Hepatocyte (in vitro differentiated cells): Measurements from ENCODE around the gene NID1. TPM values are rescaled to one million over a fixed set of nuclear protein-coding genes. Genes with fewer than 3 reads are reported as not detected.

Experiments used
- DNase-seq: peaks from one replicate; pipeline ENCODE4 v3.0.0-alpha.2; 2016; ENCODE audit warnings: low spot score
- H2AFZ ChIP-seq: fragments of 200-600 bp; sonication (generic); 2 replicates; pipeline ENCODE4 v1.6.0; 2016; ENCODE audit warnings: antibody characterized with exemption, mild to moderate bottlenecking
- H3K27ac ChIP-seq: fragments of 200-600 bp; sonication (generic); 2 replicates; pipeline ENCODE4 v1.5.1; 2016; ENCODE audit warnings: mild to moderate bottlenecking
- H3K27me3 ChIP-seq: fragments of 200-600 bp; sonication (generic); 2 replicates; pipeline ENCODE4 v1.6.1; 2016
- H3K36me3 ChIP-seq: fragments of 200-600 bp; sonication (generic); replicated peaks from 2 replicates; pipeline ENCODE4 v1.5.1; 2016; ENCODE audit warnings: low read depth; ENCODE audit not compliant: insufficient read depth
- H3K4me1 ChIP-seq: fragments of 200-600 bp; sonication (generic); 2 replicates; pipeline ENCODE4 v1.5.1; 2016; ENCODE audit warnings: mild to moderate bottlenecking, moderate library complexity; ENCODE audit not compliant: insufficient read depth
- H3K4me2 ChIP-seq: fragments of 200-600 bp; sonication (generic); 2 replicates; pipeline ENCODE4 v1.6.0; 2016
- H3K4me3 ChIP-seq: fragments of 200-600 bp; sonication (generic); 2 replicates; pipeline ENCODE4 v1.5.1; 2016; ENCODE audit warnings: mild to moderate bottlenecking
- H3K79me2 ChIP-seq: fragments of 200-600 bp; sonication (generic); 2 replicates; pipeline ENCODE4 v1.6.0; 2017; ENCODE audit warnings: mild to moderate bottlenecking
- H3K9me2 ChIP-seq: fragments of 200-600 bp; sonication (generic); replicated peaks from 2 replicates; pipeline ENCODE4 v1.6.0; 2017; ENCODE audit warnings: mild to moderate bottlenecking; ENCODE audit not compliant: insufficient read depth
- H3K9me3 ChIP-seq: fragments of 200-600 bp; sonication (generic); 2 replicates; pipeline ENCODE4 v1.5.1; 2016; ENCODE audit warnings: low read depth, mild to moderate bottlenecking
- H4K20me1 ChIP-seq: fragments of 200-600 bp; sonication (generic); 2 replicates; pipeline ENCODE4 v1.6.0; 2016; ENCODE audit warnings: mild to moderate bottlenecking; ENCODE audit not compliant: insufficient read depth, poor library complexity, severe bottlenecking
- CTCF ChIP-seq: fragments of 200-600 bp; sonication (generic); IDR thresholded peaks from 2 replicates; pipeline ENCODE4 v1.5.1; 2016; ENCODE audit warnings: antibody characterized with exemption, mild to moderate bottlenecking; ENCODE audit not compliant: poor library complexity
- EZH2 ChIP-seq: fragments of 200-600 bp; sonication (generic); IDR thresholded peaks from 2 replicates; pipeline ENCODE4 v1.6.1; 2016; ENCODE audit warnings: antibody characterized with exemption, mild to moderate bottlenecking, borderline replicate concordance
- EZH2phosphoT487 ChIP-seq: fragments of 200-600 bp; sonication (generic); IDR thresholded peaks from one replicate; pipeline ENCODE4 v1.6.1; 2018; ENCODE audit warnings: antibody characterized with exemption, mild to moderate bottlenecking, low read depth, moderate library complexity; ENCODE audit not compliant: unreplicated experiment, severe bottlenecking
- WGBS: methylation state at CpG from one replicate; pipeline ENCODE4 v1.1.6; 2016; ENCODE audit warnings: low lambda C conversion rate; ENCODE audit errors: missing lambda C conversion rate; 5-methylcytosine and 5-hydroxymethylcytosine counted together
- polyA plus RNA-seq: library from polyadenylated mRNA; unstranded; fragments of >200 nt; fragmentation: Nextera tagmentation; extraction: Ambion mirVana; gene quantifications from 2 replicates; pipeline ENCODE4 v1.2.1, GENCODE V29; 2016
- total RNA-seq: library from RNA; depleted of rRNA; stranded (reverse); fragments of >200 nt; gene quantifications from 2 replicates; pipeline ENCODE4 v1.2.3, GENCODE V29; 2014

NID1 gene
- total and polyA plus RNA-seq, 2 experiments from 2014 or later: 53.8 to 72.8 TPM

- Histone ChIP-seq H3K36me3 (no peaks in the 10 kb centered on the region), H3K79me2 (no peaks in the 10 kb centered on the region), H3K9me2 (no peaks in the 10 kb centered on the region), H2AFZ (no peak overlapping the region), H3K9me3 (no peaks in the 10 kb centered on the region), H3K4me2 (no peak overlapping the region), H4K20me1 (no peaks in the 10 kb centered on the region), H3K4me3 (no peak overlapping the region), H3K4me1 (no peaks in the 10 kb centered on the region), H3K27me3 (no peaks in the 10 kb centered on the region), H3K27ac (peak overlapping the region; percentile 48)
- DNase-seq: no peak
- WGBS: 86% methylated on average over 3 of the region's 3 CpGs
- TF ChIP-seq EZH2: no peak
- no peak for TF ChIP-seq CTCF
- TF ChIP-seq EZH2phosphoT487: no peak
These were observed 78.0 kb downstream of the NID1 start for GRCh38 chr1:235986869-235987268.

- WGBS: 84% methylated on average over 6 of the region's 6 CpGs
- no peak for TF ChIP-seq CTCF
- TF ChIP-seq EZH2: no peak
- TF ChIP-seq EZH2phosphoT487: no peak
- DNase-seq: no peak
- Histone ChIP-seq H3K27me3 (no peaks in the 10 kb centered on the region), H3K27ac (peak overlapping the region; percentile 3), H3K36me3 (no peaks in the 10 kb centered on the region), H2AFZ (no peak overlapping the region), H3K79me2 (no peaks in the 10 kb centered on the region), H3K4me2 (no peak overlapping the region), H3K4me1 (no peaks in the 10 kb centered on the region), H4K20me1 (no peaks in the 10 kb centered on the region), H3K4me3 (no peak overlapping the region), H3K9me3 (no peaks in the 10 kb centered on the region), H3K9me2 (no peaks in the 10 kb centered on the region)
These were observed 80.7 kb downstream of the NID1 start for GRCh38 chr1:235984041-235984825.

GRCh38 chr1:235980976-235981375 is 83.9 kb downstream of the NID1 start:
- H3K27me3 ChIP-seq: no peaks in the 10 kb centered on the region
- no peak overlapping the region for H2AFZ ChIP-seq
- no peak for TF ChIP-seq EZH2
- no peak for TF ChIP-seq CTCF
- TF ChIP-seq EZH2phosphoT487: no peak
- peaks cover 6% of the 10 kb centered on the region for H3K9me3 ChIP-seq
- no peaks in the 10 kb centered on the region for H3K79me2 ChIP-seq
- H4K20me1 ChIP-seq: no peaks in the 10 kb centered on the region
- H3K36me3 ChIP-seq: peaks cover 6% of the 10 kb centered on the region
- no peaks in the 10 kb centered on the region for H3K9me2 ChIP-seq
- H3K4me2 ChIP-seq: no peak overlapping the region
- WGBS: 96% methylated on average over 3 of the region's 3 CpGs
- H3K4me1 ChIP-seq: no peaks in the 10 kb centered on the region
- no peak for DNase-seq
- no peak overlapping the region for H3K27ac ChIP-seq
- no peak overlapping the region for H3K4me3 ChIP-seq
